ENCODE measurements around the gene TNFSF4. TPM values are rescaled to one million over a fixed set of nuclear protein-coding genes. Genes with fewer than 3 reads are reported as not detected.
"Not testable (repeated sequence)": the region's sequence is repeated elsewhere in the genome, so short reads cannot be mapped to it uniquely, and the experiment has no call there.

Gene TNFSF4
- total RNA-seq, 1 donor from 2014 or later: 3.6 TPM

- DNase-seq (ENCODE audit: low read depth in 2 of 2): no peak
Measured at GRCh38 chr1:173164178-173164577, 43.0 kb downstream of the TNFSF4 start.

- DNase-seq (ENCODE audit: low read depth in 2 of 2): no peak
Measured at GRCh38 chr1:173163222-173163621, 43.9 kb downstream of the TNFSF4 start.

- DNase-seq (ENCODE audit: low read depth in 2 of 2): no peak
Measured at GRCh38 chr1:173162601-173163000, 44.5 kb downstream of the TNFSF4 start.

DNA sequence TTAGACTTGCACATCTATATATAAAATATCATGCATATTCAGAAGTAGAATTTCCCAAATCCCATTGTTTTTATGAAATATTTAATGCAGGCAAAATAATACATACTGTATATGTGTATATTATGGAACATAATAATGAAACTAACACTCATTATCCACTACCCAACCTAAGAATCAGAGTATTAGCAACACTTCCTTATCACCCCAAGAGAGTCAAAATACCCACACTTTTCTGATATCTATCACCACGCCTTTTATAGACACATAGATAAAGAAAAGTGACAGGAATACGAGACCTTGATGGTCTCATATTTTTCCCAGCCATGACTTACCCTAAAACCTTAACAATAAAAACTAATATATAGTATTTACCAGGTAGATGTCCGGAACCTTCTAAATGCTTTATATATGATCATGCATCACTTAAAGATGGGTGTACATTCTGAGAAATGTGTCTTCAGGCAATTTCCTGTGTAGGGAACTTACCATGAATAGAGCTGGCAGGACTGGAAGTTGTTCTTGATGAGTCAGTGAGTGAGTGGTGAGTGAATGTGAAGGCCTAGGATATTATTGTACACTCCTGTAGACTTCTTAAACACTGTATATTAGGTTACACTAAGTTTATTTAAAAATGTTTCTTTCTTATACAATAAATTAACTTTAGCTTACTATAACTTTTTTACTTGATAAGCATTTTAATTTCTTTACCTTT lies 45.5 kb downstream of the TNFSF4 start:
- peak in 1 of 2 donors; percentile 85 for DNase-seq (ENCODE audit: low read depth in 2 of 2)

DNA sequence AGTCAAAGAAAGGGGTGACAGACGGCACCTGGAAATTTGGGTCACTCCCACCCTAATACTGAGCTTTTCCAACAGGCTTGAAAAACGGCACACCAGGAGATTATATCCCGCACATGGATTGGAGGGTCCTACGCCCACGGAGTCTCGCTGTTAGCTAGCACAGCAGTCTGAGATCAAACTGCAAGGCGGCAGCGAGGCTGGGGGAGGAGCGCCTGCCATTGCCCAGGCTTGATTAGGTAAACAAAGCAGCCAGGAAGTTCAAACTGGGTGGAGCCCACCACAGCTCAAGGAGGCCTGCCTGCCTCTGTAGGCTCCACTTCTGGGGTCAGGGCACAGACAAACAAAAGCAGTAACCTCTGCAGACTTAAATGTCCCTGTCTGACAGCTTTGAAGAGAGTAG lies 53.2 kb downstream of the TNFSF4 start:
- DNase-seq (ENCODE audit: low read depth in 2 of 2): not testable (repeated sequence)

GRCh38 chr1:173153503-173153902 lies 53.6 kb downstream of the TNFSF4 start:
- DNase-seq (ENCODE audit: low read depth in 2 of 2): no peak

- DNase-seq (ENCODE audit: low read depth in 2 of 2): no peak
Measured at GRCh38 chr1:173152598-173152997, 54.5 kb downstream of the TNFSF4 start.

DNA sequence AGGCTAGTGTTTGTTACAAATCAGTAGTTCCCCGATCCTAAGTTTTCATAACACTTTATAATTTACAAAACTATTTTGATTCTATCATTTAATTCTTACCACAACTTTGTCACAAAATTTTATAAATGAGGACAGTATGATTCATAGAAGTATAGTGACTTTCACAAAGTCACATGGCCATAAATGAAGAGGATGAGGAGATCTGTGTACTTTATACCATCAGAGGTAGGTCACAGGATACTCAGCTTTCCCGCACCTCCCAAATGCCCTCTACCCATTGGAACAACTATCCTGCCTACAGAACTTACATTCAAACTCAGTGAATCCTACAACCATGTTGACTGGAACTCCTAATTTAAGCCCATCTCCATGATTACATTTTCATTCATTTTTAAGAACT lies 56.3 kb downstream of the TNFSF4 start:
- DNase-seq (ENCODE audit: low read depth in 2 of 2): no peak

DNA sequence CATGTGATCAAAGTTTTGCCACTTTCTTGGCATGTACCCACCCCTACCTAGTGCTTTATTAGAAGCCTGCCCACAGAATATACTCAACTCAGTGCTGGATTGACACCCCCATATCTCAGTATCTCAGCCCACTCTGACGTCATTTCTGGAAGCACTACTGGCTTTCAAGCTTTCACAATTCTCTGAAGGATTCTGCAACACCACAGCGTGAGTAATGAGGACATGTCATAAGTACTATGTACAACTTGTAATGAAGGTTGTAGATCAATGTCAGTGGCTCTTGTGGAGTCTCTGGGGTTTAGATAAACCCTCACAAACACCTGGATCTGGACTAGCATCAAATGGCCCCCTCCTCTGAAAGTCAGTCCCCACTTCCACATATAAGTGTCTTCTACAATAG lies 57.2 kb downstream of the TNFSF4 start:
- DNase-seq (ENCODE audit: low read depth in 2 of 2): no peak

DNA sequence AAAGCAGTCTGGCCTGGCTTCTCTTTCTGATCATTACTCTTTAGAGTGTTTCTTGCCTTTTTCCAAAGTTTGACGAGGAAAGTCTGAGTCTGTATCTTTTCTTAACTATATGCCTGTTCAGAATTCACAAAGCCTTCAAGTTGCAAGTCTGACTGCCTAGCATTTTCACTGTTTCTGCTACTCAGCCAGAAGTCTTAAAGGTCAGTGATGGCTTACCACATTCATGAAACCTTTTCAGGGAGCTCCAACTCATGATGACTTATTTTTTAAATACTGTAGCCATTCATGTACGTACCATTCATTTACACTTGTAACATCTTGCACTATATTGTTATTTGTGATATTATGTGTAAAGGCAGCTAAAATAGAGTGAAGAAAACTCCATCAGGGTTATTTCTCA lies 58.2 kb downstream of the TNFSF4 start:
- no peak for DNase-seq (ENCODE audit: low read depth in 2 of 2)

- no peak for DNase-seq (ENCODE audit: low read depth in 2 of 2)
Measured at GRCh38 chr1:173148545-173148944, 58.6 kb downstream of the TNFSF4 start.

DNA sequence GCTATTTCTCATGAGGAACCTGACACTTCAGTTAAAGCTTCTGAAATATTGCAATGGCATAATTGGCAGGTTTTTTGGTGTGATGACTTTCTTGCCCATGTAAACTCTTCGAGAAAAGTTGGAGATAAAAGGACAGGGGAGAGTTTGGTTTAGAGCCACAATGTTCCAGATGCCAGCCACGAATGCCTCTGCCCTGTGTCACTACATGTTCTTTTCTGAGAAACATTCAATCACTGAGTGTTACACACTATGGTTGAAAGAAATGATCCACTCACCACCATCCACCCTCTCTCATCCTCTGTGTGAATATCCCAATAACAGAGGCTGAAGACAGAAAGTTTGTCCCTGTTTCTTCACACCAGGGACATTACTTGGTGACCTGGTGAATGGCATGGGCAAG lies 66.4 kb downstream of the TNFSF4 start:
- DNase-seq (ENCODE audit: low read depth in 2 of 2): no peak

GRCh38 chr1:173139706-173140105 lies 67.4 kb downstream of the TNFSF4 start:
- DNase-seq (ENCODE audit: low read depth in 2 of 2): no peak

DNA sequence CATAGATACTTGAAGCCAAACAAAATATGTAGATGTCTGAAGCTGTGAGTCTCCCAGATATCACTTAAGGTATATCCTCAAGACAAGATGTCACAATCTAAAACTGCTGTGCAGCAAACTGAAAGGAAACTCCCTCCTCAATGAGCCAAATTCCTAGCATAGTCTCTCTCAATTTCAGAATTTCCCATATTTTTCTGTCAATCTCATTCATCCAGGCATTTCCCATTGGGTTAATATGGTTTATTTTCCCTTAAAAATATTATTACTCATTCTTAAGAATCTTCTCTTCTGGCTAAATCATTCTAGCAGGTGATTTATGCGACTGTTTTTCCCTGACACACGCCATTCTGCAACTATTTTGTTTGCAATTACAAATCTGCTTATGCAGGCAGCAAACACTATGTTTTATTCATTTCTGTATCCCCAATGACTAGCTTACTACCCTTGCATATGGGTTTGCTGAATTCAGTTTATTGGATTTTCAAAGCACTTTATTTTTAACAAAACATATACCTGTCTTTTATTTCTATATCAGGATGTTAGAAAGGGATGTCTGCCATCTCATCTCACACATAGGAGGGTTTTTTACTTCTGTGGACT lies 69.9 kb downstream of the TNFSF4 start:
- peak in 1 of 2 donors; percentile 53 for DNase-seq (ENCODE audit: low read depth in 2 of 2)

DNA sequence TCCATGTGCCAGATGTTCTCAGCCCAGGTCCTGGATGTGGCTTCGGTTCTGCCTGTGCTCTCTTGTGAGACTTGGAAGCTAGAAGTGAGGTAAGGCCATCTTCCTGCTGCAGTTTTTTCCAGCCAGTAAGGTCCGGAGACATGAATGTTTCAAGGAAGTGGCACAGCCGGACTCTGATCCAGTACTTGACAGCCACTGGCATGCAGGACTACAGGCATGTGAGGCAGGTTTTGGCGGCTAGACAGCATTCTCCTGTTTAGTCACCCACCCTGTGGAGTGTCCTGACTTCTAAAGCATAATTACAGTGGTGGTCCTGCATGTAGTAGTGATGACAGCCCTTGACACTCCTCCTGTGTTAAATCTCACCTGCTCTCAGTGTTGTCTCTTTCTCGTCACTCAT lies 72.3 kb downstream of the TNFSF4 start:
- DNase-seq (ENCODE audit: low read depth in 2 of 2): no peak

DNA sequence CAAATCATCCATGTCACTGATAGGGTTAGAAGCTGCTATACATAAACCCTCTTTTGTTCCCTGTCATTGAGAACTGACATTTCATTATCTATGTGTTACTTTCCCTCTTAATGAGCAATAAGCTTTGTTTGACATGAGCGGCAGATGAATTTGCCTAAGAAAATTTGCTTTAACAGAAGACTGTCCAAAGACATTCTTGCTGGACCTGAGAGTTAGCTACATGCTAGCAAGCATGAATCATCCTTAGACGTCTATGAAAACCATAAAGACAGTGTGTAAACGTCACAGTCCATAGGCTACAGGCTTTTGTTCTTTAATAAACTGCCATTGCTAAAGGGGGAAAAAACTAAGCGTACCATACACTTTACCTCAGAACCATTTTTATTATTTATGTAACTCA lies 73.1 kb downstream of the TNFSF4 start:
- no peak for DNase-seq (ENCODE audit: low read depth in 2 of 2)

Other genes starting within 250 kb of the TNFSF4 start
- 20.7 and 47.6 TPM in 2 replicates for gene TNFSF18, start 156.4 kb downstream of the TNFSF4 start, total RNA-seq